GM18951 (cell line): ENCODE data around the gene CREB5.

Experiments
- POLR2A ChIP-seq: IDR thresholded peaks from 4 replicates; pipeline ENCODE4 v1.6.1; 2011; ENCODE audit warnings: mild to moderate bottlenecking; ENCODE audit not compliant: insufficient read length, insufficient read depth; ENCODE audit errors: extremely low read depth
- in situ Hi-C: fragments of 300-500 bp; cut with MboI; formaldehyde crosslinking; loops from one replicate; pipeline ENCODE4 v1.12.0; 2022; ENCODE audit warnings: low sequenced_read_pairs, mixed read lengths, inconsistent platforms; ENCODE audit not compliant: unreplicated experiment

Gene CREB5

DNA sequence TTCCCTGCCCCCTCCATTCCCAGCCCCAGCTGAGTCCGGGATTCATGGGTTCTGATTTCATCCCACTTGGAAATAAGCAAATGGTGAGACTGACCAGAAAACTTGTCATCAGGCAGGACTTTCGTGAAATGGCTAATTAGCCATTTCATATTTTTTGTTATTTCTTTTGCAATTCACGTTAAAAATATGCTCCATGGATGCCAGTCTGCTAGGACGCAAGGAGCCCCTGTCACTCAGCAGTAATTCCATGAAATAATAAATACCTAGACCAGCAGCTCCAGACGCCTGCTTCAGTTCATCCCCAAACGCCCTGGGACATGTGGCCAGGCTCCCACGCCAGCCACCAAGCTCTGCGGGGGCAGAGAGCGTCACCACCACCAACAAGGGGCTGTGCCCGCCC is 434.9 kb downstream of the CREB5 start:
- no peak for TF ChIP-seq POLR2A
- in situ Hi-C loops, result no loop called here

DNA sequence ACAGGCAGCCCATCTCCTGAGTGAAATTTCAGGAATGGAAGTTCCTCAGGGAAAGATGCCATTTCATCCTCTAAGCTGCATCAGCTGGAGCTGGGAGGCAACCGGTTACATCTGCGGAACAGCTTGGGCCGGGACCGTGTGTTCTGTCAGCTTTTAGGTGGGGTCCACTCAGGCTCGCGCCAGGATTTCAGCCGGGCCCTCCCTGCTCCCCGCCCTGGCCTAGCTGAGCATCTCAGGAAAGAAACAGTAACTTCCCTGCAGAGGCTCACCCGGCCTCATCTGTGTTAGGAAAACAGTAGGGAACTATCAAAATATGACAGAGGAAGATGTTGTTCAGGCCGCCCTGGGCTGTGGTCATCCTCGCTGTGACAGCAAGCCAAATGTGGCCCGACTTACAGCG is 435.4 kb downstream of the CREB5 start:
- no peak for TF ChIP-seq POLR2A
- in situ Hi-C loops, result no loop called here

DNA sequence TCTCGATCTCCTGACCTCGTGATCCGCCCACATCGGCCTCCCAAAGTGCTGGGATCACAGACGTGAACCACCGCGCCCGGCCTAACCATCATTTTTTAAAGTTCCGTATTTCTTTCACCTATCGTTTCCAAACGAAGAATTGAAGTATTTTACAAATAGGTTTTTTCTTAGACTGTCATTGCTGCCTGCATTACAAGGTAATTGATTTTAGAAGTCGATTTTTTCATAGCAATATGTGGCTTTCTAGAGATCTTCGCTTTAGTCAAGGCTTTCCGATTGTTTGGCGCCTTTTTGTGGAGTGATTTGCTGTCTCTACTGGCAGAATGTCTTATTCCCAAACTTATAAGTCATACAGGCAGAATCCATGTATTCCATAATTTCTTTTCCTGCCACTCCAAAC is 436.6 kb downstream of the CREB5 start:
- in situ Hi-C loops, result no loop called here
- TF ChIP-seq POLR2A, result no peak

DNA sequence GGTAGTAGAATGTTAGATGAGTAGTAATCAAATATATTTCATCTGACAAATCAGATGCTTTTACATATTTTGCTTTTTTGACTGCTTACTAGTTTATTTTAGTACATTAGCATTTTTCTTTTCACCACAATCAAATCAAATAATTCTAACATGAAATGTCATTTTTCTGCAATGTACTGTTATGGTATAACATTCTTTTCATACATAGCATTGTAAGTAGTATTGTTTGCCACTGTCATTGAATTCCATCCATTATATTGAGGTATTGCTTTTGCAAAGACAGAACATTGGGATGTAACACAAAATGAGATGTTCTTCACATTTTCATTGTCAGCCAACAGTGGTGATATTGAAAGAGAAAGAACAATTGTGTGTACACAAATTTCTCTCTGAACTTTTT is 438.4 kb downstream of the CREB5 start:
- TF ChIP-seq POLR2A, result no peak
- in situ Hi-C loops, result loop anchor here (10.0 to 25.0 kb wide), 2 partner anchors 236 to 463 kb away; no protein-coding TSS in a partner anchor

DNA sequence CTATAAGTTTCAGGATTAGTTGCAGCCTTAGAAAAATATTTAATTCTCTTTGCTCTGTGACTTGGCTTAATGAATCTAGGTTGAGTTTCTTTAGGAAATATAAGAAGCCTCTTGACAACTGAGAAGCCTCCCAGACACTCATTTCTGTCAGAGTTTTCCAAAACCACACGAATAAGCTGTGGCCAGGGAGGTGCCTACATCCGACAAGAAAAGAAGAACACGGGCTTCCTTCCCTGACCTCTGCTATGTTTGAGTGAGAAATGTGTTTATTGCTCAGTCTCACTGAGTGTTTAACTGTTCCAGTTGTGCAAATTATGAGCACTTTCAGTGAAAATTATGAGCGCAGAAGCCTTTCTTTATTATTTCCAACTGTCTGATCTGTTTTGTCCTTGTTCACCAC is 440.8 kb downstream of the CREB5 start:
- no peak for TF ChIP-seq POLR2A
- in situ Hi-C loops, result loop anchor here (10.0 to 25.0 kb wide), 2 partner anchors 238 to 466 kb away; no protein-coding TSS in a partner anchor

DNA sequence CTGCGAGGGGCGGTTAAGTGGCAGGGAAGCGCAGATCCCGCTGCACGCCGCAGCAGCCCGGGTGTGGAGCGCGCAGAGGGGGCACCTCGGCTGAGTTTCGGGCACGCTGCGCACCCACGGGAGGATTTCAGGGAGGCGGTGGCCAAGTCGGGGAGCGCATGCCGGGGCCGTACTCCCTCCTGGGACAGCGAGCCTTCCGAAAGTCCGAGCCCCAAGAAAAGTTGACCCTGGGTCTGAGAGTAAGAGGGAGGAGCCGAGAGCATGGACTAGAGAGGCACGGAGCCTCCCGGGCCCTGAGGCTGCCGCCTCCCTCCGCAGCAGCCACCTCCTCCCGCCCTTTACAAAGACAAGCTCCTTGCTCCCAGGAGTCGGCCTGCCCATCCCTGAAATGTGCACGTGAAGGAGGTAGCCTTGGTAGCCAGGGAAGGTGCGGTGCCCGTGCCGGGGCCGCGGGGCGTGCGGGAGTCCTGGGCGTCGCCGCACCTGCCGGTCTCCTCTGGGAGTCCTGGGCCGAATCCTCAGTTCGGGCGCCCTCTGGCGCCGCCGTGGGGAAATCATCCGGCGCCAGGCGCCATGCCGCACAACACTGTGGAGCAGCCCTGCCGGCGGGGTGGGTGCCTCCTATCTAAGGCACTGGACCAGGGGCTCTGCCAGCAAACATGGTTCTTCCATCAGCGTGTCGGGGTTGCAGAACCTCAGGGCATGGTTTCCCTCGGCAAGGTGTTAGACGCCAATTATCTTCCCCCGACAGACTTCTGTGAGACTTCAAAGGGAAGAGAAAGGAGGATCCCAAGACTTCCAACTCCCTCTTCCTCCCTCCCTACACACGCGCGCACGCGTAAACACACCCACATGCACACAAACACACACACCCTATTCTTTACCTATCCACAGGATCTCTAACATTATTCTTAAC is 441.8 kb downstream of the CREB5 start:
- no peak for TF ChIP-seq POLR2A
- in situ Hi-C loops, result loop anchor here (10.0 to 25.0 kb wide), 2 partner anchors 239 to 467 kb away; no protein-coding TSS in a partner anchor

DNA sequence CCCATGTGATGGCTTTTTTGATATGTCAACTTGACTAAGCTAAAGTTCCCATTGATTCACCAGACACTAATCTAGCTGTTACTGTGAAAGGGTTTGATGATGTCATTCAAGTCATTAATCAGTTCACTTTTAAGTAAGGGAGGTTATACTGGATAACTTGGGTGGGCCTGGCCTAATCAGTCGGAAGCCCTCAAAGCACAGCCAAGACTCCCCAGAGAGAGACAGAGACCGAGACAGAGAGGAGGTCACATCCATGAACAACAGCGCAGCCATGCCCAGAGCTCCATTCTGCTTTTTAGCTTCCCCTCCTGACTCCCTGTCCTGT is 442.4 kb downstream of the CREB5 start:
- no peak for TF ChIP-seq POLR2A
- in situ Hi-C loops, result loop anchor here (10.0 to 25.0 kb wide), 2 partner anchors 240 to 467 kb away; no protein-coding TSS in a partner anchor

DNA sequence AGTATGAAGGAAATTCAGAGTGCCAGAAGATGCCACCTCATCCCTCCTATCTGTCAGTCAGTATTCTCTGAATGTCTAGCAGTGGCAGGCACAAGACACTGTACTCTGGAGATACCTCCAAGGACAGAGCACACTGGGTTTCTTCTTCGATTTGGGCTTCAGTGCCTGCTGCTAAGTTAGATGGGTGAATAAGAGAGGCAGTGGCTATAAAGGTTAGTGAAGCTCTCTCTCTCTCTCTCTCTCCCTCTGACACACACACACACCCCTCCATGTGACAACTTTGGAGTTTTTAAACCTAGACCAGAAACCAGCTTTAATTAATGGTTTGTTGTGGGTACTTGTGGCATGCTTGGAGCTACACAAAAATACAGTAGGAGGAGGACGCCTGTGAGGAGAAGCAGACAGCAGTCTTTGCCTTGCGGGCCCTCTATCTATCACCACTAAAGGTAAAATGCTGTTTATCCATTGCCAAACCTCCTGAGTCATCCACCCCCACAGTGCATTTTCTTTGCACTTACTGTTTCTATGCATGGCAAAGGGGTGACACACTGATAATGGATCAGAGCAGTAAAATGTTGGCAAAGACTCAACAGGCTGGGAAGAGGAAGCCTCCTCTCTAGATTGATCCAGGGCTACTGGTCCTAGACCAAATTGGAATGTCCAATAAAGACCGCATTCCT is 443.4 kb downstream of the CREB5 start:
- no peak for TF ChIP-seq POLR2A
- in situ Hi-C loops, result loop anchor here (10.0 to 25.0 kb wide), 2 partner anchors 241 to 468 kb away; no protein-coding TSS in a partner anchor

DNA sequence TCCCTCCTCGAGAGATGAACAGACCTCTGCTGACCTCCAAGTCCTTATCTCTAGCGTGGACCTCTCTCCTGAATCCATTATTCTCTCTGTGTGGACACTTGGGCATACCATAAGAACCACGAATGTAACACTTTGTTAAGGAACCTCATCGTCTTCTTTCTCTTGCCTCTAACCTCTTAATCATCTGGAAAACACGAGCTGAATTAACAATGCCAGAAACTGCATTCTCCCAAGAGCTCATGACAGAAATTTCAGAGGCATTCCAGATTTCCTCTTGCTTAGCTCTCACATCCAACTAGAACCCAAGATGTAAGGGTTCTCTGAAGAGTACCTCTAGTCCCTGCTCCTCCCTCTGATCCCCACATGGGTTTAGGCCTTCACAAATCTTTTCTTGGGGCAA is 444.3 kb downstream of the CREB5 start:
- in situ Hi-C loops, result loop anchor here (10.0 to 25.0 kb wide), 2 partner anchors 242 to 469 kb away; no protein-coding TSS in a partner anchor
- TF ChIP-seq POLR2A, result no peak

DNA sequence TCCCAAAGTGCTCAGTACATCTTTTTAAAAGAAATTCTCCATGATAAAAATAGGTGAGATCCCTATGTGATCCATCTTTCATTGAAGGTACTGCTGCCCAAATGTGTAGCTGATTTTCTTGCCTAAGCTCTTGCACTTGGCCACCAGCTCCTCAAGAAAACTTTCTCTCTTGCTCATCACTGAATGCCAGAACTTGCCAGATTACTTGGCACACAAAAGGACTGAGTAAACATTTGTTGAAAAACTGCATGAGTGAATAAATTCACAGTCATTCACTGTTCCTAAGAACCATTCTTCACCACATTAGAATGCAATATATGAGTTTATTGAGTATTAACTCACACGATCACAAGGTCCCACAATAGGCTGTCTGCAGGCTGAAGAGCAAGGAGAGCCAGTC is 445.9 kb downstream of the CREB5 start:
- in situ Hi-C loops, result loop anchor here (10.0 to 25.0 kb wide), 2 partner anchors 243 to 471 kb away; no protein-coding TSS in a partner anchor
- no peak for TF ChIP-seq POLR2A

DNA sequence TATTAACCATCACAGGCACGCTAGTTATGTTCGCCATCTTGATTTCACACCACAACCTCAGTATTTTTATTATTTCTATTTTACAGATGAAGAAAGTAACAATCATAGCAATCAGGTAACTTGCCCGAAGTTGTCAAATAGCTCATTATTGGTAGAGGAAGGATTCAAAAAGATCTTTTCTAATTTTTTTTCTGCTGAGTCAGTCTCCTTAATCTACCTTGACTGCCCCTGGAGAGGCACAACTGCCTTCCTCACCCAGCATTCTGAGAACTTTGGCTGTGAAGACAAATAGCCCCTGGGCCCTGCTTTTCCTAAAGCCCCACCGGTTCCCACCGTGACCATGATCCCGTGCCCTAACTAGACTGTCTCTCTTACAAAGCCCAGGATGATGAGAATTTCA is 446.6 kb downstream of the CREB5 start:
- in situ Hi-C loops, result loop anchor here (10.0 to 25.0 kb wide), 2 partner anchors 244 to 472 kb away; no protein-coding TSS in a partner anchor
- no peak for TF ChIP-seq POLR2A

DNA sequence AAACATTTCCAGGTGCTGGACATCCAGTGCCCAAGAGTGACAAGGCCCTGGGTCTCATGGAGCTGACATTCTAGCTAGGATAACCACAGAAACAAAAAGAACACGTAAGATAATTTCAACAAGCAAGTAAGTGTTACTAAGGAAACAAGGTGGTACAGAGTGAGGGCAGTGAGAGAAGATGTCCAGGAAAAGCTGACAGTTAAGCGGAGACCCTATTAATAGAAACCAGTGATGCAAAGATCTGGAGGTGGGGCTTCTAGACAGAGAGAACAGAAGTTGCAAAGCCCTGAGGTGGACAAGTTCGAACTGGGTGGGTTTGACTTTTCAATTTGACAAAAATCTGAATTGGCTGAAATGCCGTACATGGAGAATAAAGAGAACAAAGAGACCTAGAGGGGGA is 449.5 kb downstream of the CREB5 start:
- in situ Hi-C loops, result loop anchor here (25.0 kb wide), 1 partner anchor 475 kb away; no protein-coding TSS in a partner anchor

DNA sequence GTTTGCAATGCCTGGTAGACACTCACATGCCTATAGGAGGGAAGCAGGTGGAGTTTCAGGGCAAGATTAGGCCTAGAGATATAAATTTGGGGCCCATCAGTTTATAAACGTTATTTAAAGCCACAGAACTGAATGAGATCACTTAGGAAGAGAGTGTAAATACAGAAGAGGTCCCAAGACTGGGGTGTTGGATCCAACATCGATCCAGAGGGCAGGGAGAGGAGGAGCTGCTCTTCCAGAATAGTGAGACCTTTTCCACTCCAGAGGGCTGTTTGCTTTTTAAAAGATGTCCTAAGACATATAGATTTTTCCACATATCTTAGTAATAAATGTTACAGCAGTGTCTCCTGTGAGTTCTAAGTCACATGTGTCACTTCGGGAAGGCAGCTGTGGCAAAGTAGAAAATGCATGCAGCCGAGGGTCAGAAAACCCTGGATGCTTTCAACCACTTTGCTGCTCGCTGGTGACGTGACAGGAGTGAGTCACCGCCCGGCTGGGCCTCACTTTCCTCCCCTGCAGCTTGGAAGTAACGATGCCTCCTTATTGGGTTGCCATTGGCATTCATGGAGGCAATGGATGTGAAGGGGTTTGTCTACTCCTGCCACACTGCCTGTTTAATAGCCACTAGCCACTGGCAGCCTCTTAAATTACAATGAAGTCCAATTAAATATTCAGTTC is 450.4 kb downstream of the CREB5 start:
- TF ChIP-seq POLR2A, result no peak
- in situ Hi-C loops, result loop anchor here (25.0 kb wide), 1 partner anchor 475 kb away; no protein-coding TSS in a partner anchor

More for the DNA sequence above, 449.5 kb downstream of the CREB5 start:
- TF ChIP-seq POLR2A, result no peak

DNA sequence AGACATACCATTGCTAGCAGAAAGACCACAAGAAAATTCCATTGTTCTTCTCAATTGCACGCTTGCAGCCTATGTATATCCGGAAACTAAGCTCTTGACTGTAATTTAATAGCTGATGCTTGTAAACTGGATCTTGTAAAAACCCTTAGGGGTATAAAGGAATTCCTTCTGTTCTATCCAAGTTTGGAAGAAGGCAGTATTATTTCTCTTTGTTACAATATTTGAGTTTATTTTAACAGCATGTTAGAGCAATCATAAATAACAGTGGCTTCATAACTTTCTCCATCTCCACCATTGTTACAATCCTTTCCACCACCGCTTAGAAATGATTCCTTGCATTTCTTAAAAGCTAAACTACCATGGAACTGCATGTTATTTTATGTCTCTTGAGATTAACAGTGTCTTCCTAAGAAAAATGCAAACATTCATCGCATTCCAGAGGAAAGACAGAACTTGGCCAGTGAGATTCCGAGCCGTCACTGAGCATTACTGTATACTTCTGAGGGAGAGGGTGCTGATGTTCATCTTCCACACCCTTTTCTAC is 453.4 kb downstream of the CREB5 start:
- no peak for TF ChIP-seq POLR2A
- in situ Hi-C loops, result loop anchor here (25.0 kb wide), 1 partner anchor 478 kb away; no protein-coding TSS in a partner anchor
